Smooth muscle cell (in vitro differentiated cells): ENCODE results near the gene RNF26. TPM values are rescaled to one million over a fixed set of nuclear protein-coding genes. Genes with fewer than 3 reads are reported as not detected.

ENCODE experiments used
- DNase-seq: peaks from one replicate; lab custom pipeline; 2025; ENCODE audit not compliant: unreplicated experiment; lab: John Stamatoyannopoulos, UW
- H2AFZ ChIP-seq: fragments of 200-600 bp; sonication (generic); 2 replicates; pipeline ENCODE4 v1.6.0; 2016; ENCODE audit warnings: antibody characterized with exemption, low read depth, mild to moderate bottlenecking
- H3F3A ChIP-seq: fragments of 200-600 bp; sonication (generic); 2 replicates; pipeline ENCODE4 v1.6.0; 2017; ENCODE audit warnings: antibody characterized with exemption, low read depth
- H3K27ac ChIP-seq: fragments of 200-600 bp; sonication (generic); 2 replicates; pipeline ENCODE4 v1.5.1; 2016; ENCODE audit warnings: low read depth, mild to moderate bottlenecking
- H3K27me3 ChIP-seq: fragments of 200-600 bp; sonication (generic); 2 replicates; pipeline ENCODE4 v1.6.1; 2016; ENCODE audit warnings: low read depth, mild to moderate bottlenecking
- H3K36me3 ChIP-seq: fragments of 200-600 bp; sonication (generic); 2 replicates; pipeline ENCODE4 v1.5.1; 2016; ENCODE audit warnings: low read depth
- H3K4me1 ChIP-seq: fragments of 200-600 bp; sonication (generic); 2 replicates; pipeline ENCODE4 v1.5.1; 2016; ENCODE audit warnings: low read depth
- H3K4me2 ChIP-seq: fragments of 200-600 bp; sonication (generic); 2 replicates; pipeline ENCODE4 v1.6.0; 2016; ENCODE audit warnings: mild to moderate bottlenecking
- H3K4me3 ChIP-seq: fragments of 200-600 bp; sonication (generic); 2 replicates; pipeline ENCODE4 v1.5.1; 2016; ENCODE audit warnings: mild to moderate bottlenecking
- H3K79me2 ChIP-seq: fragments of 200-600 bp; sonication (generic); 2 replicates; pipeline ENCODE4 v1.6.0; 2016; ENCODE audit warnings: low read depth, mild to moderate bottlenecking
- H3K9ac ChIP-seq: fragments of 200-600 bp; sonication (generic); 2 replicates; pipeline ENCODE4 v1.6.0; 2016; ENCODE audit warnings: low read depth
- H3K9me3 ChIP-seq: fragments of 200-600 bp; sonication (generic); replicated peaks from 2 replicates; pipeline ENCODE4 v1.5.1; 2016; ENCODE audit warnings: low read depth
- H4K20me1 ChIP-seq: fragments of 200-600 bp; sonication (generic); 2 replicates; pipeline ENCODE4 v1.6.0; 2016; ENCODE audit warnings: low read depth
- CTCF ChIP-seq: fragments of 200-600 bp; sonication (generic); IDR thresholded peaks from 2 replicates; pipeline ENCODE4 v1.5.1; 2017; ENCODE audit warnings: borderline replicate concordance, mild to moderate bottlenecking, antibody characterized with exemption; ENCODE audit not compliant: insufficient read depth, poor library complexity, severe bottlenecking
- WGBS: methylation state at CpG from one replicate; pipeline ENCODE4 v1.1.7; 2016; ENCODE audit warnings: low lambda C conversion rate; 5-methylcytosine and 5-hydroxymethylcytosine counted together
- polyA plus RNA-seq: library from polyadenylated mRNA; unstranded; fragments of >200 nt; fragmentation: Nextera tagmentation; extraction: Ambion mirVana; gene quantifications from 2 replicates; pipeline ENCODE4 v1.2.1, GENCODE V29; 2016
- total RNA-seq: library from RNA; depleted of rRNA; stranded (reverse); fragments of >200 nt; gene quantifications from 2 replicates; pipeline ENCODE4 v1.2.3, GENCODE V29; 2014

The RNF26 gene
- total and polyA plus RNA-seq, 2 experiments from 2014 or later = 14.6 to 63.1 TPM

- Histone ChIP-seq H3K9me3 (no peaks in the 10 kb centered on the region), H3K4me3 (no peak overlapping the region), H3K79me2 (no peaks in the 10 kb centered on the region), H3F3A (no peaks in the 10 kb centered on the region), H3K4me2 (no peak overlapping the region), H3K9ac (no peak overlapping the region), H2AFZ (no peak overlapping the region), H3K4me1 (peaks cover 13% of the 10 kb centered on the region), H3K27me3 (no peaks in the 10 kb centered on the region), H4K20me1 (no peaks in the 10 kb centered on the region), H3K36me3 (no peaks in the 10 kb centered on the region), H3K27ac (no peak overlapping the region)
- no peak for DNase-seq
- TF ChIP-seq CTCF = no peak
- 83% methylated on average over 10 of the region's 13 CpGs for WGBS
Measured at GRCh38 chr11:119369132-119369925, 35.0 kb downstream of the RNF26 start.

GRCh38 chr11:119370486-119371046 lies 36.2 kb downstream of the RNF26 start:
- TF ChIP-seq CTCF = no peak
- H3F3A ChIP-seq = no peaks in the 10 kb centered on the region
- H3K79me2 ChIP-seq = no peaks in the 10 kb centered on the region
- 83% methylated on average over 8 of the region's 8 CpGs for WGBS
- no peak overlapping the region for H3K9ac ChIP-seq
- no peak overlapping the region for H2AFZ ChIP-seq
- H3K36me3 ChIP-seq = no peaks in the 10 kb centered on the region
- H3K9me3 ChIP-seq = no peaks in the 10 kb centered on the region
- no peak overlapping the region for H3K27ac ChIP-seq
- no peaks in the 10 kb centered on the region for H3K27me3 ChIP-seq
- no peak for DNase-seq
- no peak overlapping the region for H3K4me3 ChIP-seq
- no peak overlapping the region for H3K4me2 ChIP-seq
- H4K20me1 ChIP-seq = no peaks in the 10 kb centered on the region
- H3K4me1 ChIP-seq = peaks cover 21% of the 10 kb centered on the region

GRCh38 chr11:119371067-119371601 lies 36.8 kb downstream of the RNF26 start:
- Histone ChIP-seq H3K4me2 (no peak overlapping the region), H4K20me1 (no peaks in the 10 kb centered on the region), H3K9ac (no peak overlapping the region), H3K79me2 (no peaks in the 10 kb centered on the region), H3K9me3 (no peaks in the 10 kb centered on the region), H2AFZ (no peak overlapping the region), H3F3A (no peaks in the 10 kb centered on the region), H3K27ac (no peak overlapping the region), H3K4me1 (peaks cover 26% of the 10 kb centered on the region), H3K4me3 (no peak overlapping the region), H3K36me3 (no peaks in the 10 kb centered on the region), H3K27me3 (no peaks in the 10 kb centered on the region)
- TF ChIP-seq CTCF = no peak
- 79% methylated on average over 8 of the region's 8 CpGs for WGBS
- DNase-seq = no peak

GRCh38 chr11:119371778-119372182 lies 37.5 kb downstream of the RNF26 start:
- no peak overlapping the region for H3K9ac ChIP-seq
- H3F3A ChIP-seq = no peaks in the 10 kb centered on the region
- no peak for DNase-seq
- 82% methylated on average over 8 of the region's 8 CpGs for WGBS
- no peak for TF ChIP-seq CTCF
- H3K79me2 ChIP-seq = no peaks in the 10 kb centered on the region
- no peak overlapping the region for H3K4me3 ChIP-seq
- H4K20me1 ChIP-seq = no peaks in the 10 kb centered on the region
- H2AFZ ChIP-seq = no peak overlapping the region
- no peaks in the 10 kb centered on the region for H3K36me3 ChIP-seq
- no peaks in the 10 kb centered on the region for H3K27me3 ChIP-seq
- H3K4me2 ChIP-seq = no peak overlapping the region
- no peak overlapping the region for H3K27ac ChIP-seq
- peaks cover 32% of the 10 kb centered on the region for H3K4me1 ChIP-seq
- no peaks in the 10 kb centered on the region for H3K9me3 ChIP-seq
